NT2/D1 (cell line): ENCODE data around the gene IBA57.

Experiments used
- SUZ12 ChIP-seq: IDR thresholded peaks from 2 replicates; pipeline ENCODE4 v1.6.1; 2011; ENCODE audit not compliant: insufficient read length, insufficient read depth; ENCODE audit errors: extremely low read depth
- YY1 ChIP-seq: IDR thresholded peaks from 2 replicates; pipeline ENCODE4 v1.6.1; 2011; ENCODE audit not compliant: insufficient read length, insufficient read depth

- TF ChIP-seq YY1 (no peak), SUZ12 (no peak)
Measured at GRCh38 chr1:228163007-228163753, 2.4 kb upstream of the IBA57 start.
